ENCODE results near the gene PCNT. TPM values are rescaled to one million over a fixed set of nuclear protein-coding genes. Genes with fewer than 3 reads are reported as not detected.

PCNT gene
- total and polyA plus RNA-seq, 2 donors (not counting 1 experiment from before 2014, with no cell fraction given): 20.3 to 58.1 TPM

DNA sequence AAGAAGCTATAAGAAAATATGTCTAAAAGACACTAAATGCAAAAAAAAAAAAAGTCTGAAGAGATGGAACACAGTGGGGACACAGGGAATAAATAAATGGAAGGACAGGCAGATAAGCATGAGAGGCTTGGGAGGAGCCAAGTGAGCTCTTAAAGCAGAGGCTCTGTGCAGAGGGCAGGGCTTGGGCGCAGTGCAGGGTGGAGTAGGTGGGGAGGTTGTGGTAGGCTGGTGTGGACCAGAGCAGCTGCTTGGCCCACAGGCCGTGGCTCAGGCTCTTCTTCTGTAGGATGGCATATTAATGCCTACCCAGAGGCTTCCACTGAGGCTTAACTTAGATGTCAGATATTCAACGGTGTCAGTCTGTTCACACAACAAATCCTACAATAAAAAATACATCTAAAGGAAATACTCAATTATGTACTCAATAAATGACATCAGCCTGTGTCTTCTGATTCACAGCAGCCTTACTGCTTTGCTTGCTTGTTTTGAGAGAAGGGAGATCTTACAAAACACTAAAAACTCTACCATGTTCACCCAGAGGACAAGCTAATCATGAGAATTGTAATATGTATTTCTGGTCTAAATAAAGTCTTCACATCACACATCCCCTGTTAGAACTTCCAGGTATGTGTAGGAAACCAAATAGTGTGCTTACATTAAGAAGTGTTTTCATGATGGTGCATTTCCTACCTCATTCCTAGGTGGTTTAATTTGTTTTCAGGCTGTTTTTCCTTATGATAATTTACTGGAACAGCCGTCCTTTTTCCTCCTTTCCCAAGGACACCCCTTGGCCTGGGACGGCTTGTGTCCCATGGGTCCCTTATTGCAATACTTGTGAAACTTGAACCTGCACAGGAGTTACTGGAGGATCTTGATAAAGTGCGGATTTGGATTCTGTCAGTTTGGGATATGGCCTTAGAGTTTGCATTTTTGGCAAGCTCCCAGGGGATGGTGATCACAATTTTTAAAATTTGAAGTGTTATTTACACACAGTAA, 159.6 kb downstream of the PCNT start:
- Histone ChIP-seq H2AFZ (ENCODE audit: insufficient read depth, low read depth, low read length, poor library complexity, severe bottlenecking) (no peak overlapping the region), H3K9ac (ENCODE audit: low read length) (no peak overlapping the region), H3K4me2 (replicated peaks; ENCODE audit: low read depth, low read length, poor library complexity, severe bottlenecking) (no peak overlapping the region), H3K79me2 (ENCODE audit: control insufficient read depth, insufficient read depth, low read length) (peaks cover 29% of the 10 kb centered on the region), H3K9me3 (ENCODE audit: control extremely low read depth in 1 of 3, control insufficient read depth in 2 of 3, insufficient read depth in 1 of 3, low read length in 2 of 3) (no peaks in the 10 kb centered on the region), H3K4me3 (ENCODE audit: control extremely low read depth in 1 of 5, extremely low read depth in 1 of 5, insufficient read depth in 1 of 5, low read depth in 2 of 5, low read length in 4 of 5) (no peak overlapping the region), H3K27me3 (replicated peaks in 1 of 4; ENCODE audit: control extremely low read depth in 1 of 4, control insufficient read depth in 3 of 4, insufficient read depth in 4 of 4, low read length in 3 of 4) (no peaks in the 10 kb centered on the region), H3K36me3 (replicated peaks in 1 of 2; ENCODE audit: control extremely low read depth in 1 of 2, control insufficient read depth in 1 of 2, extremely low read depth in 1 of 2, insufficient read depth in 2 of 2, low read length in 1 of 2) (peaks cover 0 to 18% of the 10 kb centered on the region in 2 experiments), H4K20me1 (ENCODE audit: control insufficient read depth, insufficient read depth, low read length, poor library complexity, severe bottlenecking) (no peaks in the 10 kb centered on the region), H3K4me1 (ENCODE audit: control insufficient read depth in 2 of 2, insufficient read depth in 2 of 2, low read length in 2 of 2) (no peaks in the 10 kb centered on the region), H3K27ac (ENCODE audit: low read length in 2 of 2) (no peak overlapping the region)
- no peak overlapping the region for H3K27ac Mint-ChIP-seq
- intact Hi-C loops (cut with micrococcal nuclease): no loop called here
- 80% methylated on average over 2 of the region's 6 CpGs for WGBS (ENCODE audit: insufficient coverage)
- no peak for DNase-seq
- no peaks in the 10 kb centered on the region for H3K4me1 Mint-ChIP-seq
- H3K4me3 Mint-ChIP-seq: no peak overlapping the region
- H3K9me3 Mint-ChIP-seq (ENCODE audit: insufficient read depth): no peaks in the 10 kb centered on the region
- ChIA-PET POLR2A (no interaction called here), CTCF (no interaction called here)
- no peak for ATAC-seq (ENCODE audit: low read depth)
- no peak for TF ChIP-seq EZH2 (IDR thresholded peaks at IDR 0.05; ENCODE audit: borderline replicate concordance, insufficient read depth, low read depth, low read length, poor library complexity, severe bottlenecking)
- TF ChIP-seq, protein P1, sequence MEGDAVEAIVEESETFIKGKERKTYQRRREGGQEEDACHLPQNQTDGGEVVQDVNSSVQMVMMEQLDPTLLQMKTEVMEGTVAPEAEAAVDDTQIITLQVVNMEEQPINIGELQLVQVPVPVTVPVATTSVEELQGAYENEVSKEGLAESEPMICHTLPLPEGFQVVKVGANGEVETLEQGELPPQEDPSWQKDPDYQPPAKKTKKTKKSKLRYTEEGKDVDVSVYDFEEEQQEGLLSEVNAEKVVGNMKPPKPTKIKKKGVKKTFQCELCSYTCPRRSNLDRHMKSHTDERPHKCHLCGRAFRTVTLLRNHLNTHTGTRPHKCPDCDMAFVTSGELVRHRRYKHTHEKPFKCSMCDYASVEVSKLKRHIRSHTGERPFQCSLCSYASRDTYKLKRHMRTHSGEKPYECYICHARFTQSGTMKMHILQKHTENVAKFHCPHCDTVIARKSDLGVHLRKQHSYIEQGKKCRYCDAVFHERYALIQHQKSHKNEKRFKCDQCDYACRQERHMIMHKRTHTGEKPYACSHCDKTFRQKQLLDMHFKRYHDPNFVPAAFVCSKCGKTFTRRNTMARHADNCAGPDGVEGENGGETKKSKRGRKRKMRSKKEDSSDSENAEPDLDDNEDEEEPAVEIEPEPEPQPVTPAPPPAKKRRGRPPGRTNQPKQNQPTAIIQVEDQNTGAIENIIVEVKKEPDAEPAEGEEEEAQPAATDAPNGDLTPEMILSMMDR (IDR thresholded peaks at IDR 0.05): no peak
- H3K27me3 Mint-ChIP-seq: no peaks in the 10 kb centered on the region

DNA sequence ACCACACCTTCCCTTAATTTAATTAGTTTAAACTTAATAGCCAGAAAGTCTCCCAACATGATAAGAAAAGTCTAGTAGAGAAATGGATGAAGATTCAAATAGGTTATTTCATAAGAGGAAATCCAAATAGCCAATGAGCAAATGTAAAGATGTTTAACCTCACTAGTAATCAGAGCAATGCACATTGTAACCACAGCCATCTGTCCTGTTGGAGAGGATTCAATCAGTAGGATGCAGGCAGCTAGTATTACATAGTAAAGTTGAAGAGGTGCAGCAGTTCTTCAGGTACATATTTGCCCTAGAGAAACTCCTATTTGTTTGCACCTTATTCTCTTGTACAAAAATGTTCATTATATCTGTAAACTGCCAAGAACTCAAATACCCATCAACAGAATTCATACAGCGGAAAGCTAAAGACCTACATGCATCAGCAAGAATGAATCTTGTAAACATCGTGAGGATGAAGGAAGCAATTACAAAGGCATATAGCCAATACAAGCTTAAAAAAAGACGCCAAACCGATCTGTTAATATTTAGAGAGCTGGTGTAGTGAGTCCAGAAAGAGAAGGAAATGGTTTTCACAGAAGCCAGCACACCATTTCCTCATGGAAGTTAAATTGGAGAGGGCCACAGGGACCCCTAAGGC, 162.6 kb downstream of the PCNT start:
- no peaks in the 10 kb centered on the region for H3K27me3 ChIP-seq (replicated peaks in 1 of 4; ENCODE audit: control extremely low read depth in 1 of 4, control insufficient read depth in 3 of 4, insufficient read depth in 4 of 4, low read length in 3 of 4)
- no peaks in the 10 kb centered on the region for H3K4me1 Mint-ChIP-seq
- no peaks in the 10 kb centered on the region for H4K20me1 ChIP-seq (ENCODE audit: control insufficient read depth, insufficient read depth, low read length, poor library complexity, severe bottlenecking)
- no peaks in the 10 kb centered on the region for H3K9me3 ChIP-seq (ENCODE audit: control extremely low read depth in 1 of 3, control insufficient read depth in 2 of 3, insufficient read depth in 1 of 3, low read length in 2 of 3)
- no peak overlapping the region for H3K4me2 ChIP-seq (replicated peaks; ENCODE audit: low read depth, low read length, poor library complexity, severe bottlenecking)
- no peak for TF ChIP-seq EZH2 (IDR thresholded peaks at IDR 0.05; ENCODE audit: borderline replicate concordance, insufficient read depth, low read depth, low read length, poor library complexity, severe bottlenecking)
- TF ChIP-seq, protein P1 (IDR thresholded peaks at IDR 0.05): no peak
- ChIA-PET POLR2A (no interaction called here), CTCF (no interaction called here)
- no peaks in the 10 kb centered on the region for H3K27me3 Mint-ChIP-seq
- H3K4me1 ChIP-seq (ENCODE audit: control insufficient read depth in 2 of 2, insufficient read depth in 2 of 2, low read length in 2 of 2): no peaks in the 10 kb centered on the region
- no CpG with 5 or more reads among the region's 4 CpGs for whole genome bisulfite sequencing (ENCODE audit: insufficient coverage)
- no peak overlapping the region for H2AFZ ChIP-seq (ENCODE audit: insufficient read depth, low read depth, low read length, poor library complexity, severe bottlenecking)
- no peak overlapping the region for H3K4me3 Mint-ChIP-seq
- no peak overlapping the region for H3K27ac Mint-ChIP-seq
- no peak for DNase-seq
- peaks cover 9% of the 10 kb centered on the region for H3K79me2 ChIP-seq (ENCODE audit: control insufficient read depth, insufficient read depth, low read length)
- no peaks in the 10 kb centered on the region for H3K9me3 Mint-ChIP-seq (ENCODE audit: insufficient read depth)
- peaks cover 1 to 27% of the 10 kb centered on the region in 2 experiments for H3K36me3 ChIP-seq (replicated peaks in 1 of 2; ENCODE audit: control extremely low read depth in 1 of 2, control insufficient read depth in 1 of 2, extremely low read depth in 1 of 2, insufficient read depth in 2 of 2, low read length in 1 of 2)
- no peak overlapping the region for H3K27ac ChIP-seq (ENCODE audit: low read length in 2 of 2)
- no peak for ATAC-seq (ENCODE audit: low read depth)
- no peak overlapping the region for H3K9ac ChIP-seq (ENCODE audit: low read length)
- intact Hi-C loops (cut with micrococcal nuclease): no loop called here
- no peak overlapping the region for H3K4me3 ChIP-seq (ENCODE audit: control extremely low read depth in 1 of 5, extremely low read depth in 1 of 5, insufficient read depth in 1 of 5, low read depth in 2 of 5, low read length in 4 of 5)

Measured in B cell (primary cell).